NCI-H146 (cell line): ENCODE data around the gene LPCAT2.

Experiments
- DNase-seq: peaks from one replicate; lab custom pipeline; 2025; lab: John Stamatoyannopoulos, UW

Gene LPCAT2

DNA sequence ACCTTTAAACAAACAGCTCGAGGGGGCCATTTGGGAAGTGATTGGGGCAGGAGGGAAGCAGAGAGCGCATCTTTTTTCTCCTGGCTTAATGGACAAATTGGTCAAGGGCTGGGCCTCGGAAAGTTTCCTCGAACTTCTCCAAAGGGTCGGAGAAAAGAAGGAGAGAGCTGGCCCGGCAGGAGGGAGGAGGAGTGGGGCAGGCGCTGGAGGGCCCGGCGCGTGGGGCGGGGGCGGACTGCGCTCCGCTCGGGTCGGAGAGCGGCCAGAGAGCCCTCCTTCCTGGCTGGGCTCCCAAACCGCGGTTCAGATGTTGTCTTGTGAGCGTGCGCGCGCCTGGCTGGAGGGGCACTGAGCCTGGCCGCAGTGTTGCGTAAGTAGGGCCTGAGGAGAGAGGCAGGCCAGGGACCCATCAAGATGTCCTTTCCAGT, 28.6 kb upstream of the LPCAT2 start:
- DNase-seq, result no peak

DNA sequence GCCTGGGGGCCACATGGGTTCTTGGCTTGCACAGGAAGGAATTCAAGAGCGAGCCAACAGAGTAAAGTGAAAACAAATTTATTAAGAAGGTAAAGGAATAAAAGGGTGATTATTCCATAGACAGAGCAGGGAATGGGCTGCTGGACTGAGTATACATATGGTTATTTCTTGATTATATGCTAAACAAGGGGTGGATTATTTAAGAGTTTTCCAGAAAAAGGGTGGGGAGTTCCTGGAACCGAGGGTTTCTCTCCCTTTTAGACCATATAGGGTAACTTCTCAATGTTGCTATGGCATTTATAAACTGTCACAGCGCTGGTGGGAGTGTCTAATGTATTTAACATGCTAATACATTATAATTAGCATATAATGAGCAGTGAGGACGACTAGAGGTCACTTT, 27.8 kb upstream of the LPCAT2 start:
- no peak for DNase-seq

DNA sequence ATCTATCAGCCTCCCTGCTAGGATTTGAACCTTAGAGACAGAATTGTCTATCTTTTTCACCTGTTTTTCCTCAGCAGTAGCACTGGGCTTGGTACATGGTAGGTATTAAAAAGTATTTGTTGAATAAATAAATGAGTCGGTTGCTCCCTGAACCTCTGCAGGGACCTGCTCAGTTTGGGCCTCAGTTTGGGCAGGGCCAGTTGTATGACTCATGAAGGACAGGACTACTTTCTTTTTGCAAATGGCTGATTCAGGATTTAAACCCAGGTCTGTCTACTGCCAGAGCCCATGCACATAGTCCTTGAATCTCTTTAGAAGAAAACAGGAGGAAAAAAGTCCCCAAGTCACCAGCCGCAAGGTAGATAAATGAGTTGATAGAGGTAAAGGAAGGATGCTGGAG, 26.8 kb upstream of the LPCAT2 start:
- no peak for DNase-seq

DNA sequence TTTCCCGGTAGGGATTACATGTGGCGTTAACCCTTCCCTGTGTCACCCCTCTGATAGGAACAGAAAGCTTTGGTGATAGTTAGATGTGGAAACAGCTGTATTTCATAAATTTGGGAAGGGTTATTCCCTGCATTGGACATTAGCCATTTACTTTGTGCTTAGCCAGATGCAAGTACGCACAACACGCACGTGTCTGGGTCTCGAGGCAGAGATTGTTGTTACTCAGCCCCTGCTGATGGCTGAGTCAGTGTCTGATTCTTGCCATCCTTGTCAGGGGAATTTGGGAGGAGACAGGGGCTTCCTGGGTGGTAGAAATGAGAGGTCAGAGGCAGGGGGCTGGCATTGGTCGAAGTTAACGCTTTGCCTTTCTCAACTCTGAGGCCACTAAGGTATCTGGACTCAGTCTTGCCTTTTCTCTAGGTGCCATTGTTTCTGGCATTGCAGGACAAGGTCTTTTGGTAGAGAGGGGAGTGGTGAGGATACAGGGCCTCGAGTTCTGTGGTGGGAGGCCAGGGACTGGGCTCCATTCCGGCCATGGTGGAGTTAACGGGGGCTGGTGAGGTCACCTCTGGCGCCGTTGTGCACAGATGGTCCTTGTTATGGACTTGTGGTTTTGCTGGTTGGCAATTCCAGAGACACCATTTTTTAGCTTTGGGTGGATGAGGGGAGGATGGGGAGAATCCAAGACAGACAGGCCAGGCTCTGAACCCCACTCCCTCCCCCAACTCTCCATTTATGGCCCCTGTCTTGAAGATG, 21.6 kb upstream of the LPCAT2 start:
- no peak for DNase-seq

DNA sequence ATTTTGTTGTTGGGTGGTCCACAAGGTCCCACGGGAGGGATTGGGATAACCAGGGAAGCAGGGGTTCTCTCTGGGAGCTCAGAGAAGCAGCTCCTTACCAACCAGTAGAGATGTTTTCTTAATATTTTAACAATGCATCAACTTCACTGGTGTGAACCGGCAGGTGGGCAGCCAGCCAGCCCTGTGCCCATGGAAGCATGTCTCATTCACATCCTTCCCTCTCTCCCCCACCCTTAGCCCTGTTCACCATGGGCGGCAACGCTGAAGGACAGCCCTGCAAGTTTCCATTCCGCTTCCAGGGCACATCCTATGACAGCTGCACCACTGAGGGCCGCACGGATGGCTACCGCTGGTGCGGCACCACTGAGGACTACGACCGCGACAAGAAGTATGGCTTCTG, 20.6 kb upstream of the LPCAT2 start:
- DNase-seq, result no peak

DNA sequence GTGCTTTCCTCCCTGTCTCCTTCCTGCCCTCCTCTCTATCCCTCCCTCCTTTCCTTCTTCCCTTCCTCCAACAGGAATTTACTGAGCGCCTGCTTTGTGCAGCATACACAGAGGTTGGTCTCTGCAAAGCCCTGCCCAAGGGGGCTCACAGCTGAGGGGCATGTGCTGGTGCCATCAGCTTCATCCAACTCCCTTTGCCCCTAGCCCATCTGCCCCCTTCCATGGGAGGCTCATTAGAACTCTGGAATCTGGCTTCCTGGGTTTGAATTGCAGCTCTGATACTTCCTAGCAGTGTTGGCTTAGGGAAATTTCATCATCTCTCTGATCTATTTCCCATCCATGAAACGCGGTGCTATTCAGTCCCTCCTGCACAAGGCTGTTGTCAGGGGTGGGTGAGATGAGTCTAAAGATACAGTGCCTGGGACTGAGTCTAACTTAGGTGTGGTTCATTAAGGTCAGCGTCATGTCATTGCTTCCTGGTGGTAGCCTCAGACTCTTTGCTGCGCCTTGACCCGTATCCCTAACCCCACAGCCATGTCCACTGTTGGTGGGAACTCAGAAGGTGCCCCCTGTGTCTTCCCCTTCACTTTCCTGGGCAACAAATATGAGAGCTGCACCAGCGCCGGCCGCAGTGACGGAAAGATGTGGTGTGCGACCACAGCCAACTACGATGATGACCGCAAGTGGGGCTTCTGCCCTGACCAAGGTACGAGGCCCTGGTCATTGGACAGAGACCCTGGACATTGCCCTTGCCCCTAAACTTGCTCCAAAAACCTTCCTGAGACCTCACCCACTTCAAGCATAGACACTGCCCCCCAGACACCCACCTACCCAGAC, 19.5 kb upstream of the LPCAT2 start:
- no peak for DNase-seq

DNA sequence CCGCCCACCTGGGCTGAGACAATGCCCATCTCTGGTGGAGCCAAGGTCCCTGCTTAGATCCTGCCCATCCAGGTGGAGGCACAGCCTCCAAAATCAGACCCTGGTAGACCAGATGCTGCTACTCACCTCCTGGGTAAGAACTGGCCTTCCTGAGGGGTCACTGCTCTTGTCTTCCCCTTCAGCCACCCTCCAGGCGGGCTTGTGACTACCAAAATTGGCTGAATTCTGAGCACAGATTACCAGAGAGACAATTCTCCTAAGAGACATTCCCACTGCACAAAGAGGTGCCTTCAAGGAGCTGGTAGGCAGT, 19.0 kb upstream of the LPCAT2 start:
- no peak for DNase-seq

DNA sequence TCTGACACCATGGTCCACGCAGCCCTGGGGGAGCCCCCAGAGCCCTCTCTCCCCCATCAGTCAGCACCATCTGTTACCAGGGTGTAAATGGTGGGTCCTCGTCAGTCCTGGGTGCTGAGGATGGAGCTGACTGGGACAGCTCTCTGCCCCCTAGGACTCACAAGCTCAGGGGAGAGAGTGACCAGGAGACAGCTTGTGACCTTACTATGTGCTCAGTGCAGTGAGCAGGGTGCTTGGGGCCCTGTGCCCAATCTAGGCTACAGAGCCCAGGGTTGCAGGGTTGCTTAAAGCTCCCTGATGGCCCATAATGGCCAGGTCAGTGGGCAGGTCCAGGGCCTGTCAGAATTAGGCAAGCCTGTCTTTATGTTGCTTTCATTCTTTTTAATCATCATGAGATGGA, 18.6 kb upstream of the LPCAT2 start:
- DNase-seq, result no peak

DNA sequence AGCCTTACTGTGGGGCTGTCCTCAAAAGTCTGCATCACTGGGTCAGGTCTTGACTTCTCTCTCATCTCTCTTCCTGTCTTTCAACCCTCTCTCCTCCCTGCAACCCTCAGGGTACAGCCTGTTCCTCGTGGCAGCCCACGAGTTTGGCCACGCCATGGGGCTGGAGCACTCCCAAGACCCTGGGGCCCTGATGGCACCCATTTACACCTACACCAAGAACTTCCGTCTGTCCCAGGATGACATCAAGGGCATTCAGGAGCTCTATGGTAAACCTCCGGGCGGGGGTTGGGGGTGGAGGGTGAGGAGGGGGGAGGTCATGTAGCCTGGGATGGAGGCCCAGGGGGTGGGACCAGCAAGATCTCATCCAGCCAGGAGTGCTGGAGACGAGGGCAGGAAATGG, 17.2 kb upstream of the LPCAT2 start:
- DNase-seq, result no peak

DNA sequence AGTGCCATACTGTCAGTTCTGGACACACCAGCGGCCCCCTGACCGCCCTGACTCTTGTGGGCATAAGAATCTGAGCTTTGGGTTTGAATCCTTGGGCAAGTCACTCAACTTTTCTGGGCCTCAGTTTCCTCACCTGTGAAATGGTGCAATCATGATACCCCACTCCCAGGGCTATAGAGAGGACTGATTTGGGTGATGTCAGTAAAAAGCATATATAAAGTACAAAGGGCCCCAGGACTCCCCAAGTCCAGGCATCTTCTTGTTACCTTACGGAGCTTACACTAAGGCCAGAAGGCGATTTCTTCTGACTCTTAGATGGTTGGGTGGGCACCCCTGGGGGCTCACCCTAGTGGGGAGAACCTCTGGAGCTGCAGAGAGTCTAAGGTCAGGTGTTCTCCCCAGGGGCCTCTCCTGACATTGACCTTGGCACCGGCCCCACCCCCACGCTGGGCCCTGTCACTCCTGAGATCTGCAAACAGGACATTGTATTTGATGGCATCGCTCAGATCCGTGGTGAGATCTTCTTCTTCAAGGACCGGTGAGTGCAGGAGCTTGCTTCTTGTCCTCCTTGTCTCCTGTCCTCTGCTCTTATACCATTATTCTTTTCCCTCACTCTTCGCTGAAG, 16.0 kb upstream of the LPCAT2 start:
- DNase-seq, result no peak

DNA sequence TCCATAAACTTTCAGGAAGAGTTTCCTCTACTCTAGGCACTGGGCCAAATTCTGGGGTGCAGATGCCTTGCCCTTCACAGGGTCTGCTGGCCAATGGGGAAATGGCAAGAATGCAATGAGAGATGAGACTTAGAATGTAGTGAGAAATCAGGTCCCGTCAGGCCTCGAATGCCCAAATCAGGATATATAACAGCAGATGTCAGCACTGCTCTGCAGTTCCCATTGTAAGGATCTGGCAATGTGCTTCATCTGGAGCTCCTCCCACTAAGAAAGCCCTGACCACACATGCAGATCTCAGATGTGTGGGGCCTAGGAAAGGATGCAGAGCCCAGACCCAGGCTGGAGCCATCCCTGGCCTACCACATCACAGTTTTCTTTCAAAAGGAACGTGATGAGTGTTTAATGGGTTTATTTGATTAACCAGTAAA, 13.9 kb upstream of the LPCAT2 start:
- DNase-seq, result no peak

DNA sequence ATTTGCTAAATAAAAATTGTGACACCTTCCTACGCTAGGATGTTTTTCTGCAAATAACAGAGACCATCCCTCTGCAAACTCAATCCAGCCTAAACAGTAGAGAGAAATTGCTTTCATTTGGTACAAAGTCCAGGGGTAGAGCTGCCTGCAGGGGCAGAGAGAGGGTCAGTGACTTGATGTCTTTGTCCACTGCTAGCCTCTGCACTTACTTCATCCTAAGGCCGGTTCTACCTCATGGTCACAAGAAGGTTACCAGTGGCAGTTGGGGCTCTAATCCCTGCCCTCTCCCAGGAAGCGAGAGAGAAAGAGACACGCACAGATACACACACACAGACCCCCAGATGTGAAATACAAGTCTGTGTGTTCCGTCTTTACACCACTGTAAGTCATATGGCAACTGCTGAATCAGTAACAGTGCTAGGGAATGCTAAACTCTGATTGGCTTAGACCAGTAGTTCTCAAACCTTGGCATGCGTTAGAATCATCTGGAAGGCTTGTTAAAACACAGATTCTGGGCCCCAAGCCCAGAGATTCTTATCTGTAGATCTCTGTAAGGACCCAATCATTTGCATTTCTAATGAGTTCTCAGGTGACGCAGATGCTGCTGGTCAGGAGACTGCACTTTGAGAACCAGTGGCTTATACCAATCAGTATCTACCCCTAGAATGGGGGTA, 13.1 kb upstream of the LPCAT2 start:
- DNase-seq, result no peak

DNA sequence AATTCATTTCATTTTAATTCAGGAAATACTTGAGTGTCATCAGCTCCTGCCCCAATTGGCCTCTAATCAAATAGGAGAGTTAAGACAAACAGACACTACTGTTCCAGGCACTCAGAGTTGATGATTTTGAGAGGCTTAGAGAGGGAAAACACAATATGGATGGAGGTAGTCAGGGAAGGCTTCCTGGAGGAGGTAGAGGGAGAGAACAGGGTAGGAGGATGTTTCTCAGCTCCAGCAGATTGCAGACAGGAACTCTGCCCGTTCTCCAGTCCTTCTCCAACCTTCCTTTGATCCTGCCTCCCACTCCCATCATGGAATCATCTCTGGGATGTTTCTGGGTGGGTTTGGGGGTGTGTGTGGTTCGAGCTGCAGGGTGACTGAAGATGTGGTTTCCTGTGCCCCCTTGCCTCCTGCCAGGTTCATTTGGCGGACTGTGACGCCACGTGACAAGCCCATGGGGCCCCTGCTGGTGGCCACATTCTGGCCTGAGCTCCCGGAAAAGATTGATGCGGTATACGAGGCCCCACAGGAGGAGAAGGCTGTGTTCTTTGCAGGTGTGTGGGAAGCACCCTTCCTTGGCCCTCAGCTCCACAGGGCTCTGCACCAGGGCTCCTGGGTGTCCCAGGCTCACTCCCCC, 12.2 kb upstream of the LPCAT2 start:
- no peak for DNase-seq

DNA sequence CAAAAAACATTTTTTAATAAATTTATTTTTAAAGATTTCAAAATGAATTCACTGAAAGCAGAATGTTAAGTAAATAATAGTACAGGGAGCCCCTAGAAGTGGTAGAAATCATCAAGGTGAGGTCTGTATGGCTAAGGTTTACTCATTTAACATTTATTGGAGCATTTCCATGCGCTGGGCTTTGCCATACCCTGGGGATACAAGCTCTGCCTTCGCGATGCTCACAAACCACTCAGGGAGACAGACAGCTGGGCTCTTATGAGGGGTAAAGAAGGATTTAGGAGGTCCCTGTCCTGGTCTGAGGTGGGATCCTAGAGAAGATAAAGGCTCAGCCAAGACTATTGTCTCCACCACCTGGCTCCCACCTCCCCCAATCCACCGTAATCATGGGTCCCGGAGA, 11.3 kb upstream of the LPCAT2 start:
- no peak for DNase-seq

DNA sequence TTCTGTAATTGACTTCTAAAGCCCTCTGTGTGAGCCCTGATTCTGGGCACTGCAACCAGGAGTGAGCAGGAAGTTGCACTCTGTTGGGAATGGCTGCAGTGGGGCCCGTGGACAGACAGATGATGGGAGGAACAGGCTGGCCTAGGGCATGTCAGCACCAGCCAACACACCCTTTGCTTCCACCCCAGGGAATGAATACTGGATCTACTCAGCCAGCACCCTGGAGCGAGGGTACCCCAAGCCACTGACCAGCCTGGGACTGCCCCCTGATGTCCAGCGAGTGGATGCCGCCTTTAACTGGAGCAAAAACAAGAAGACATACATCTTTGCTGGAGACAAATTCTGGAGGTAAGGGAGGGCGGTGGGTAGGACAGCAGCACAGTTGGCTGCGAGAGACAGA, 10.8 kb upstream of the LPCAT2 start:
- no peak for DNase-seq

DNA sequence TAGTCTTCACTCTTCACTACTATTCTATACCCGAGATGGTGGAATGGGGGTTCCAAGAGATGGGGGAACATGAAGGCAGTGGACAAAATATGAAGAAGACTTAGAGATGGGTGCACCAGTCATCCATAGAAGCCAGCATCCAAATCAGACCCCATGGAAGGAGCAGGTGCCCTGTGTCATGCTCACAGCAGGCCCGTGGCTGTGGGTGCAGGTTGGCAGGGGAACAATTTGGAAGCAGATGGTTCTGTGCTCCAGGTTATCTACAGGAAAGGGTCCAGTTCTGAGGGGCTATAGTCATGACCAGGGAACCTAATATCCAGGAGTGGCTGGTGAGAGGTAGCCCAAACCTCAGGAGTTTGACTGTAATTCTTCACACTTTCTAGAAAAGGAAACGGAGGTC, 9.6 kb upstream of the LPCAT2 start:
- no peak for DNase-seq

DNA sequence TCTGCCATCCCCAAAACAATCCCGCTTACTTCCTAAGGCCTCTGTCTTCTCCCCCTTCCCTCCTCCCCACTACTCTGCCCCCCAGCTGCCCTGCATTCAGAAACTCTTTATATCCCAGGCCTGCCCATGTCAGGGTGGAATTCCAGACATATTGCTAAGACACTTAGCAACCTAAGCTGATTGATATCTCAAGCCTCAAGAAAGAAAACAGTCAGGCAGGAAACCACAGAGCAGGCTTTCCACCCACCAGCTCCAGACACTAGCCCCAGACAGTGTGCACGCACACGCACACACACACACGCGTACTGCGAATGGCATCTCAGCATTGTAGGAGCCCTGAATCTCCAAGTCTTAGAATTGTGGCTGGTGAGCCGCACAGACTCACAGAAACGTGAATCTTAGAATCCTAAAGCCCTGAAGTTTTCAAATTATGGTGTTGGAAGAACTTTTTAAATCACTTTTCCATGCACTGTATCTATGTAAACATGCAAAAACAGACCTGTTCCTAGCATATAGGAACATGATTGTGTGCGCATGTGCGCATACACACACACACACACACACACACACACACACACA, 8.8 kb upstream of the LPCAT2 start:
- DNase-seq, result no peak

DNA sequence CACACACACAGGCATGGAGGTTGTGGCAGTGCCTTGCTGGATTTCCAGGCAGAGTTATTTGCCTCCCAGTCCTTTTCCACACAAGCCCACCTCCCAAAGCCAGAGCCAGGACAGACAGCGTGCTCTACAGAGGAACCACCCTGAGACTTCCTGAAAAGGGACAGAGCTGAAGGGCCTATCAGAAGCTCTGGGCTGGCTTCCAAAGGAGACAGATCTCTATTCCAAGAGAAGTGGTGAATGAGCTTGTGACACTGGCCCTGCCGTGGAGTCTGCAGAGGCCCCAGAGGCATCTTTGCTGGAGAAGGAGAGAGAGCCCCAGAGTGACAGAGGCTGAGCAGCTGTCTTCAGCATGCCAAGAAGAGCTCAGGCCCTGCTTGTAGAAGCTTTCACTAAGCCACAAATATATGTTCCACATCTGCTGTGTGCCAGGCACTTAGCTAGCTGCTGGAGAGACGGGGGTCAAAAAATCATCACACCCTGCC, 8.3 kb upstream of the LPCAT2 start:
- DNase-seq, result no peak

DNA sequence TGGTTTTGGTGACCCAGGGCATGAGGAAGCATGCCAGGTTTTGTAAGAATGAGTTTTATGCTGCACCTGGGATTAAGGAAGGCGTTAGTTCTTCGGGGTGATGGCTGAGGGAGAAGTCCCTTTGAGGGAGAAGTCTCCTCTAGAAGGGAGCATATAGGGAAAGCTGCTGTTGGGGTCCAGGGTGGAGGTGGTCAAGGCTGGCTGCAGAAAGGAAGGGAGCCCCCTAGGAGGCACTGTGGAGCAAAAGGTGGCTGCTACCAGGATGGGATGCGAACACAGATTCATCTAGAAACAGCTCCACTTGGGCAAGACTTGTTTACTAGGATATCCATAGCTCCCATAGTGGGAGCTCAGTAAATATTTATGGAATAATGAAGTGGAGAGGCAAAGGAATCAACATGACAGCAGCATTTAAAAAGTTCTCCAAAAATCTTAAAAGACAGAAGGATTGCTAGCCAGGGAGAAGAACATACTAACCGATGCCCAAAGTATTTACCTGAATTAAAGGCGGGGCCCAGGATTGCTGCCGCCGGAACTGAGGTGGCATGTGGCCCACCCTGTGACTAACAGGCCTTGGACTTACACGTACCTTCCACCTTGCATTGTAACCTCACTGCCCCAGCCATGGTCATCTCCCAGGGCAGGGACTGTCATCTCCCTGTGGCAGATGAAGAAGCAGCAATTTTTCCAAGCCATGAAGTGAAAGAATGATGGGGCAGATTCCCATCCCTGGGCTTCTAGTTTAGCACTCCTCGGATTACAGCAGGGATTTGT, 7.1 kb upstream of the LPCAT2 start:
- DNase-seq, result no peak

DNA sequence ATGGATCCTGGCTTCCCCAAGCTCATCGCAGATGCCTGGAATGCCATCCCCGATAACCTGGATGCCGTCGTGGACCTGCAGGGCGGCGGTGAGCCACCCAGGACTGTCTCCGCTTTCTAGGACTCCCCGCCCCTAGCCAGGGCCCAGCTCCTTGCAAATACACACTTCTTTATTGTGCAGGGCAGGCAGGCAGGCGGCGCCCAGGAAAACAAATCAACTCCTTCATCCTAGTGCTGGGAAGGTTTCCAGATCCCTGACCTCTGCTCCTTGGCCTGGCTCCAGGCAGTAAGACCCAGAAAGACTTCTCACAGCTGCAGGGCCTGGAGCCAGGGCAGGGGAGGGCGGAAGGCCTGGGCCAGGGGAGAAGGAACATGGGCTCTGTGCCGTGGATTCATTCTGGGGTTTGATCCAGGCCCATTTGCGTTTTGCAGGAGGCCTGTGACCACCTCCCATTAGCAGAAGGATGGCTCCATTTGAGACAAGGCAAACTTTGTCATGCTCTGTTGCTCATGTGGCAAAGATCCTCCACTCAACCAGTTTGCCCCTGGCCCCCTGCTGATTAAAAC, 6.0 kb upstream of the LPCAT2 start:
- DNase-seq, result no peak
